BE2C (cell line): ENCODE data around the gene GNAL.

Source experiments
- DNase-seq: peaks from one replicate; pipeline ENCODE4 v3.0.0-alpha.2; 2020
- H3K27me3 ChIP-seq: fragments of 250-450 bp; sonication (Bioruptor Pico); 2 replicates; pipeline ENCODE4 v1.5.1; 2020; ENCODE audit warnings: mild to moderate bottlenecking
- H3K36me3 ChIP-seq: fragments of 250-450 bp; sonication (Bioruptor Pico); 2 replicates; pipeline ENCODE4 v1.5.1; 2020; ENCODE audit warnings: mild to moderate bottlenecking
- H3K4me1 ChIP-seq: fragments of 250-450 bp; sonication (Bioruptor Pico); 2 replicates; pipeline ENCODE4 v1.5.1; 2020
- H3K4me3 ChIP-seq: 2 replicates; pipeline ENCODE4 v1.5.1; 2011; ENCODE audit warnings: low read depth, low read length
- H3K9me3 ChIP-seq: fragments of 250-450 bp; sonication (Bioruptor Pico); 2 replicates; pipeline ENCODE4 v1.5.1; 2020
- CTCF ChIP-seq: IDR thresholded peaks from 2 replicates; pipeline ENCODE4 v1.5.1; 2012; ENCODE audit warnings: mild to moderate bottlenecking, low read depth, low read length

The GNAL gene

GRCh38 chr18:11655606-11655932, 33.5 kb upstream of the GNAL start:
- H3K4me3 ChIP-seq, result no peak overlapping the region
- no peaks in the 10 kb centered on the region for H3K4me1 ChIP-seq
- TF ChIP-seq CTCF, result no peak
- H3K9me3 ChIP-seq, result no peaks in the 10 kb centered on the region
- H3K27me3 ChIP-seq, result no peaks in the 10 kb centered on the region
- no peak for DNase-seq
- no peaks in the 10 kb centered on the region for H3K36me3 ChIP-seq

GRCh38 chr18:11657152-11657551, 31.9 kb upstream of the GNAL start:
- Histone ChIP-seq H3K4me1 (no peaks in the 10 kb centered on the region), H3K9me3 (no peaks in the 10 kb centered on the region), H3K27me3 (no peaks in the 10 kb centered on the region), H3K36me3 (no peaks in the 10 kb centered on the region), H3K4me3 (no peak overlapping the region)
- no peak for DNase-seq
- no peak for TF ChIP-seq CTCF

GRCh38 chr18:11657554-11657953, 31.5 kb upstream of the GNAL start:
- H3K4me3 ChIP-seq, result no peak overlapping the region
- DNase-seq, result no peak
- H3K9me3 ChIP-seq, result no peaks in the 10 kb centered on the region
- no peaks in the 10 kb centered on the region for H3K27me3 ChIP-seq
- H3K4me1 ChIP-seq, result no peaks in the 10 kb centered on the region
- no peaks in the 10 kb centered on the region for H3K36me3 ChIP-seq
- no peak for TF ChIP-seq CTCF

- no peak for DNase-seq
- no peak overlapping the region for H3K4me3 ChIP-seq
- no peak for TF ChIP-seq CTCF
Observed at GRCh38 chr18:11658019-11658418, 31.0 kb upstream of the GNAL start.

DNA sequence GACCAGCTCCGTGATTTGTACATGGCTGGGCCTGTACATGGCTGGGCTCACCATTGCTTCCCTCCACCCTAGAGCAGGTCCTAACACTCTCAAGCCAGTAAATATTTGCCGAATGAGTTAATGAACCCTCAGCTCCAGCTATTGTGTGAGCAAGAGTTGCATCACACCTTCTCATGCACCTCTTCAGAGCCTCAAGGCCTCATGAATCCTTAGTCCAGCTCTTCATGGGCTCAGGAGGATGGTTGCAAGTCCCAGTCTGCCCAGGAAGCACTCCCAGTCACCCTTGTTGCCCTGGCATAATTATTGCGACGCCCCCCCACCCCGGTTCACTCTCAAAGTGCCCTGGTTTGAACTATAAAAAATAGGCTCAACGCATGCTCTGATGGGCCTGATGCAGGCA, 30.1 kb upstream of the GNAL start:
- no peak for TF ChIP-seq CTCF

More at GRCh38 chr18:11658019-11658418, 31.0 kb upstream of the GNAL start:
- H3K4me1 ChIP-seq, result no peaks in the 10 kb centered on the region
- H3K9me3 ChIP-seq, result no peaks in the 10 kb centered on the region
- H3K27me3 ChIP-seq, result no peaks in the 10 kb centered on the region
- no peaks in the 10 kb centered on the region for H3K36me3 ChIP-seq

GRCh38 chr18:11660691-11661090, 28.4 kb upstream of the GNAL start:
- no peak for TF ChIP-seq CTCF
- no peaks in the 10 kb centered on the region for H3K9me3 ChIP-seq
- no peaks in the 10 kb centered on the region for H3K27me3 ChIP-seq
- H3K36me3 ChIP-seq, result no peaks in the 10 kb centered on the region
- no peak for DNase-seq
- no peaks in the 10 kb centered on the region for H3K4me1 ChIP-seq
- H3K4me3 ChIP-seq, result no peak overlapping the region

More for the DNA sequence above, 30.1 kb upstream of the GNAL start:
- Histone ChIP-seq H3K4me1 (no peaks in the 10 kb centered on the region), H3K36me3 (no peaks in the 10 kb centered on the region), H3K27me3 (no peaks in the 10 kb centered on the region), H3K4me3 (no peak overlapping the region), H3K9me3 (no peaks in the 10 kb centered on the region)
- DNase-seq, result no peak
